AG08396 (cell line): Measurements from ENCODE around the gene MAN1A1.
"Not testable (repeated sequence)": the region's sequence is repeated elsewhere in the genome, so short reads cannot be mapped to it uniquely, and the experiment has no call there.

Experiments used
- DNase-seq: peaks from one replicate; pipeline ENCODE4 v3.0.0; 2012; ENCODE audit warnings: low spot score, mixed read lengths

Gene MAN1A1

GRCh38 chr6:119349361-119350201, at the start of gene MAN1A1:
MAN1A1 (minus strand) TSS chr6:119349761; CDS start chr6:119349065, 696 bp downstream.
- peak; percentile 98 for DNase-seq

- no peak for DNase-seq
Measured at GRCh38 chr6:119395192-119395591, 45.6 kb upstream of the MAN1A1 start.

- no peak for DNase-seq
Measured at GRCh38 chr6:119390247-119390793, 40.8 kb upstream of the MAN1A1 start.

DNA sequence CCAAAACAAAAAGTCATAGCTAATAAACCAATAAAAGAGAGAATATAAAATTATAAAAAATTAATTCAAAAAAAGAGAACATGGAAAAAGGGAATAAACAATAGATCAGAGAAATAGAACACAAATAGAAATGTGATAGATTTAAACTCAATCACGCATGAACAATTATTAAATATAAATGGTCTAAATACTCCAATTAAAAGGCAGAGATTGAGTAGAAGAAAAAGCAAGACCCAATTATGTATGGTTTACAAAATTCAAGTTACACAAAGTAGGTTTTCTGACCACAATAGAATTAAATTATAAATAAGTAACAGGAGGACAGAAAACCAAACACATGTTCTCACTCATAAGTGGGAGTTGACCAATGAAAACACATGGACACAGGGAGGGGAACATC, 36.4 kb upstream of the MAN1A1 start:
- DNase-seq: no peak

- no peak for DNase-seq
Measured at GRCh38 chr6:119384444-119384843, 34.9 kb upstream of the MAN1A1 start.

DNA sequence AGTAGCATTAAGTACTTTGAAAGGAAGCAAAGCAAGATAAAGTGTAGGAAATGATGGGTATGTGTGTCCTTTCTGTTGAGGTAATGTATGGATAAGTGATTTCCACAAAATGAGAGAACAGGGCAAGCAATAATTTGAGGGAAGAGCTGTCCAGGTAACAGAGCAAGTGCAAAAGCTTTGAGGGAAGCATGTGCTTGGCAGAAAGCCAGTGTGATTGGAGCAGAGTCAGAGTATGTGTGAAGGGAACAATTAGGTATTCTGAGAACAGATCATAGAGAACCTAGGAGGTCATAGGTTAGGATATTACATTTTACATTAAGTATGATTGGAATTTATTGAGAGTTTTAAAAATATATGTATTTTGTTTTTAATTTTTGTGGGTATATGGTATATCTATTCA, 30.2 kb upstream of the MAN1A1 start:
- no peak for DNase-seq

GRCh38 chr6:119377043-119377442, 27.5 kb upstream of the MAN1A1 start:
- not testable (repeated sequence) for DNase-seq

- no peak for DNase-seq
Measured at GRCh38 chr6:119370080-119370479, 20.5 kb upstream of the MAN1A1 start.

GRCh38 chr6:119368921-119369320, 19.4 kb upstream of the MAN1A1 start:
- no peak for DNase-seq

DNA sequence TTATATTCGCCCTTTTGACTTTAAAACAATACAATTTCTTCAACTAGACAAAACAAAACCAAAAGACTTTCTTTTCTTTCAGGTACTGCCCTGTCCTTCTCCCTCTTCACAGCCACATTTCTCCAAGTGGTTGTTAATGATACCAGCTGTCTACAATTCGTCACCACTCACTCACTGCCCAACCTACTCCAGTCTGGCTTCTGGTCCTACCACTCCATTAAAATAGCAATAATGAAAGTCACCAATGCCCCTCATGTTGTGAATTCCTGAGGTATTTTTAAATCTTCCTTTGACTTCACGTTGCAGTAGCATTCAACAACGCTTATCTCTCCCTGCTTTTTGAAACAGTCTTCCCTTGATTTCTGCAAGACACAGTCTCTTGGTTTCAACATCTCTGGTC, 11.6 kb upstream of the MAN1A1 start:
- peak; percentile 6 for DNase-seq

GRCh38 chr6:119360262-119360915, 10.8 kb upstream of the MAN1A1 start:
- DNase-seq: no peak

GRCh38 chr6:119355890-119356289, 6.3 kb upstream of the MAN1A1 start:
- no peak for DNase-seq

DNA sequence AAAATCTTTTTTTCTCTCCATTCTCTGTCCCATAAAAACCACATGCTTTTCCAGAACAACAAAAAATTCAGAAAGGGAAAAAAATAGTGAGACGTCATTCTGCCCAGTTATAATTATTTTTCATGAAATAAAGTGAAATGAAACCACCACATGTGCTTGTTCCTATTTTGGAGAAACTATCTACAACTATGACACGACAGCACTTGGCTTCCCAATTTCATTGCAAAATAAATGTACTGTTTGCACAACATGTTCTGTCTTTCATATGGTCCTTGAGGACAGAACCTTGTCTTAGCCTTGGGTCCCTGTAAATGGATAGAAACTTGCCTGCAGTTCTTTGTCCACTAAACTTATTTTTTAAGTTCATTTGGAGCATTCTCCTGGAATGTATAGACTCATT, 5.6 kb upstream of the MAN1A1 start:
- no peak for DNase-seq

- no peak for DNase-seq
Measured at GRCh38 chr6:119353696-119354095, 4.1 kb upstream of the MAN1A1 start.

DNA sequence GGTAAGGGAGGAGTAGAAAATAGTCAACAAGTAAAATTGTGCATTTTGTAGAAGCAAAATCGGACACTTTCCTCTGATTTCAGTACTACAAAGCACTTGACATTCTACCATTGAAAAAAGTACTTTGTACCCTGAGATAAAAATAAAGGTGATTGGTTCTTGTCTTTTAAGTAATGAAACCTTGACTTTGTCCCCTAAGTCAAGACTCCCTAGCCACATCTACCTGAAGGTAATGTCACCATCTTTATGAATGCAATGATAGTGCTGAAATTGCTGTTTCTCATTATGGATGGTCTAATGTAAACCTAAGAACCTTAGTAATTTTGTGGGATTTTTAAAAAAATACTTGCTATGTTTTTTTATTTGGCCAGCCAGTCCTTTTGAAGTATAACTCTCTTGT, 2.4 kb upstream of the MAN1A1 start:
- DNase-seq: no peak

GRCh38 chr6:119350952-119351372, 1.4 kb upstream of the MAN1A1 start:
- peak; percentile 45 for DNase-seq

- DNase-seq: peak; percentile 46
Measured at GRCh38 chr6:119350202-119350951, 816 bp upstream of the MAN1A1 start.

GRCh38 chr6:119348748-119349360, 707 bp downstream of the MAN1A1 start:
- peak; percentile 70 for DNase-seq

DNA sequence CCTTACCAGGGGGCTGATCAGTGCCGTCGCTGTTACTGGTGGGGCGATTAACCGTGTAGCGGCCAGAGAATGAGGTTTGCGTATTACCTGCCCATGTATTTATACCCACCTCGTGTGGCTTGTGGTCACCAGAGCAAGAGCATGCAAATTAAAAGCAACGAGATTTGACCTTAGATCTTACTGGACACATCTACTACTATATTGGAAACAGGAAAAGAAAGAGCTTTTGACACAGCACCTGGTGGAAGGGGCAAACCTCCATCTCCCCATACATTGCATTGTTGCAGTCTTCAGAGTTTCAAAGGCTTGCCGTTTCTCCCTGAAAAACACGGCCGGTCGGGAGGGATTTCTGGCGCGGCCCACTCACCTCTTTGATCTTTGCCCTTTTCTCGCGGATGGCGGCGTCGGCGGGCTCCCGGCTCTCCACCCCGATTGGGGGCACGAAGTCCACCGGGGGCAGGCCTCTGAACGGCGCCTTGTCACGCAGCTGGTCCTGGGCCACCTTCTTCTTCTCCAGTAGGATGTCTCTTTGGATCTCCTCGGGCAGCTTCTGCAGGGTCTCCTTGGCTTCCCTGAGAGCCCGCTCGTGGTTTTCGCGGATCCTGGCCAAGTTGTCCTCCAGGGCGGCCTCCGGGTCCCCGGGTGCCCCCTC, 1.3 kb downstream of the MAN1A1 start:
- no peak for DNase-seq

DNA sequence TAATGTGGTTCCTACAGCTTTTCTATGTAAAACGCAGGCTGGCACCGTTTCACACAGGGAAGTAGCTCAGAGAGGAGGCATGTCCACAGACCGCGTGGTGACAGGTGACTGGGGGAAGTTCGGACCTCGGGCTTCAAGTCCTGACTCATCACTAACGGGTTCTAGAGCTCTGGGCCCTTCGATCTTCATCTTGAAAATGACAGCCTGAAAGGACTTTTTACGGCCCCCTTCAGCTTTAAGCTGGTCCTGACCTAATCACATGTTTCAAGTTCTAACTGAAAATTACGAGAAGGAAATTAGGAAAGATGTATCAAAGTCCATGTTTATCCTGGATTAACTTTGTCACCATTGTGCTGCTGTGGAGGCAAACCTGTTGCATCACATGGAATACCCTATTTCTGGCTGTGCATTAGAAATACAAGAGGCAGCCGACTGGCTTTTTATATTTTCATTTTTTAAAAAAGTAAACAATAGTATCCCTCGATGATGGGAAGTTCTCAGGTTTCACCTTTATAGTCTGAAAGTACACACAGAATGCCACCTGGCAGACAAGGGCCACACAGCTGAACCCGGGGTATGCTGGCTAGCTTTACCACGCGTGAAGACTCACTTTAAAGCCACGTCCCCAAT, 2.0 kb downstream of the MAN1A1 start:
- DNase-seq: peak; percentile 30

DNA sequence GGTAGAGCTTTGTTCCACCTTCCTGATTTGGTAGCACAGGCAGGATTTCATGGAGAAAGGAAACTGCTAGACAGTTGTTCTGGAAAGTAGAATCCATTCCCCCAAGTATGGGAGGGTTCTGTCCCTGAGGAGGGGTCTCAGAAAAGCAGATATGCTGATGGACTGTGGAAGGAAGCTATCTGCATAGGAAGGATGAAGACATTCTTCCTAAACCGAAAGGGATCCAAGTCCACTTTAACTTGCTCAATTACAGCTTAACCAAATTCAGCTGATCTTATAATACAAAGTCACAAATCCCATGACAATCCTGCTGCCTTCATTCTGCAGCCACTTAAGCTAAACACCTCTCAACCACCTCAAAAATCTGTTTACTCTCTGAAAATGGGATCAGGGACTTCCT, 2.6 kb downstream of the MAN1A1 start:
- DNase-seq: no peak
